GM18526 (cell line): ENCODE data around the gene AOAH.

Experiments used
- POLR2A ChIP-seq: IDR thresholded peaks from 3 replicates; pipeline ENCODE4 v1.6.1; 2011; ENCODE audit not compliant: insufficient read length; ENCODE audit errors: extremely low read depth

AOAH gene

GRCh38 chr7:36535866-36536664 lies 188.2 kb downstream of the AOAH start:
- TF ChIP-seq POLR2A: no peak

GRCh38 chr7:36533717-36534116 lies 190.6 kb downstream of the AOAH start:
- no peak for TF ChIP-seq POLR2A

- no peak for TF ChIP-seq POLR2A
Observed at GRCh38 chr7:36532981-36533499, 191.3 kb downstream of the AOAH start.

GRCh38 chr7:36531951-36532350 lies 192.3 kb downstream of the AOAH start:
- TF ChIP-seq POLR2A: no peak

- TF ChIP-seq POLR2A: no peak
Observed at GRCh38 chr7:36530456-36530855, 193.8 kb downstream of the AOAH start.

- TF ChIP-seq POLR2A: no peak
Observed at GRCh38 chr7:36527549-36527913, 196.8 kb downstream of the AOAH start.

- no peak for TF ChIP-seq POLR2A
Observed at GRCh38 chr7:36526863-36527548, 197.3 kb downstream of the AOAH start.

- TF ChIP-seq POLR2A: no peak
Observed at GRCh38 chr7:36523371-36524101, 200.8 kb downstream of the AOAH start.

- TF ChIP-seq POLR2A: no peak
Observed at GRCh38 chr7:36522453-36523007, 201.8 kb downstream of the AOAH start.

- TF ChIP-seq POLR2A: no peak
Observed at GRCh38 chr7:36521911-36522310, 202.4 kb downstream of the AOAH start.

- no peak for TF ChIP-seq POLR2A
Observed at GRCh38 chr7:36521133-36521532, 203.2 kb downstream of the AOAH start.

GRCh38 chr7:36515847-36516246 lies 208.4 kb downstream of the AOAH start:
- no peak for TF ChIP-seq POLR2A

GRCh38 chr7:36514289-36515243 lies 209.7 kb downstream of the AOAH start:
- TF ChIP-seq POLR2A: no peak

GRCh38 chr7:36513393-36513792 lies 210.9 kb downstream of the AOAH start:
- no peak for TF ChIP-seq POLR2A
